Sigmoid colon (tissue), 4 donors: Measurements from ENCODE around the gene FBXL16.

ENCODE experiments used
- EP300 ChIP-seq, 4 donors: sonication (generic); formaldehyde crosslinking; IDR thresholded peaks; one replicate each; pipeline ENCODE4 v1.6.1; 2017; ENCODE audit warnings: antibody characterized with exemption in 4 of 4
- POLR2AphosphoS5 ChIP-seq, 4 donors: sonication (generic); formaldehyde crosslinking; IDR thresholded peaks; one replicate each; pipeline ENCODE4 v1.6.1; 2017; ENCODE audit warnings: antibody characterized with exemption in 4 of 4

GRCh38 chr16:707062-707538, 1.5 kb upstream of the FBXL16 start:
- TF ChIP-seq EP300 (IDR thresholded peaks at IDR 0.05) (no peak), POLR2AphosphoS5 (IDR thresholded peaks at IDR 0.05) (no peak)
